Stimulated activated naive CD8-positive, alpha-beta T cell treated with anti-CD3 and anti-CD28 coated beads, Interleukin-15, Interleukin-2, amounts not matched to agents 100 ng/mL and 50 ng/mL, for 24 hours (primary cell): ENCODE results near the gene PRKCA.

ENCODE experiments used
- H3K27ac Mint-ChIP-seq: one replicate; pipeline ENCODE4 v1.8.0; 2021; ENCODE audit warnings: mild to moderate bottlenecking, mixed read lengths
- H3K27me3 Mint-ChIP-seq: one replicate; pipeline ENCODE4 v1.8.0; 2021; ENCODE audit warnings: mixed read lengths
- H3K36me3 Mint-ChIP-seq: one replicate; pipeline ENCODE4 v1.8.0; 2021; ENCODE audit warnings: low read depth, mixed read lengths
- H3K4me1 Mint-ChIP-seq: one replicate; pipeline ENCODE4 v1.8.0; 2021; ENCODE audit warnings: low read depth, mixed read lengths
- H3K4me3 Mint-ChIP-seq: one replicate; pipeline ENCODE4 v1.8.0; 2021; ENCODE audit warnings: mild to moderate bottlenecking, mixed read lengths
- H3K9me3 Mint-ChIP-seq: one replicate; pipeline ENCODE4 v1.8.0; 2021; ENCODE audit warnings: mixed read lengths

The PRKCA gene

GRCh38 chr17:66406701-66407644 lies 104.6 kb downstream of the PRKCA start:
- Mint-ChIP-seq H3K4me3 (peak overlapping the region; percentile 63), H3K27me3 (no peaks in the 10 kb centered on the region), H3K4me1 (peaks cover 75% of the 10 kb centered on the region), H3K27ac (peak overlapping the region; percentile 81), H3K9me3 (no peaks in the 10 kb centered on the region), H3K36me3 (peaks cover 18% of the 10 kb centered on the region)

- Mint-ChIP-seq H3K27me3 (no peaks in the 10 kb centered on the region), H3K27ac (peak overlapping the region; percentile 14), H3K36me3 (peaks cover 20% of the 10 kb centered on the region), H3K9me3 (no peaks in the 10 kb centered on the region), H3K4me1 (peaks cover 72% of the 10 kb centered on the region), H3K4me3 (no peak overlapping the region)
These were observed 105.5 kb downstream of the PRKCA start for GRCh38 chr17:66407864-66408263.

- Mint-ChIP-seq H3K27me3 (no peaks in the 10 kb centered on the region), H3K9me3 (no peaks in the 10 kb centered on the region), H3K4me3 (no peak overlapping the region), H3K36me3 (peaks cover 21% of the 10 kb centered on the region), H3K4me1 (peaks cover 72% of the 10 kb centered on the region), H3K27ac (no peak overlapping the region)
These were observed 109.1 kb downstream of the PRKCA start for GRCh38 chr17:66411520-66411919.

GRCh38 chr17:66412857-66413558 lies 110.6 kb downstream of the PRKCA start:
- no peaks in the 10 kb centered on the region for H3K9me3 Mint-ChIP-seq

GRCh38 chr17:66413559-66414520 lies 111.4 kb downstream of the PRKCA start:
- peak overlapping the region; percentile 22 for H3K27ac Mint-ChIP-seq
- H3K36me3 Mint-ChIP-seq: peaks cover 9% of the 10 kb centered on the region
- H3K4me1 Mint-ChIP-seq: peaks cover 59% of the 10 kb centered on the region
- H3K4me3 Mint-ChIP-seq: no peak overlapping the region
- H3K9me3 Mint-ChIP-seq: no peaks in the 10 kb centered on the region
- H3K27me3 Mint-ChIP-seq: no peaks in the 10 kb centered on the region

More at GRCh38 chr17:66412857-66413558, 110.6 kb downstream of the PRKCA start:
- H3K36me3 Mint-ChIP-seq: peaks cover 13% of the 10 kb centered on the region
- H3K27ac Mint-ChIP-seq: peak overlapping the region; percentile 33
- H3K27me3 Mint-ChIP-seq: no peaks in the 10 kb centered on the region
- H3K4me3 Mint-ChIP-seq: no peak overlapping the region
- peaks cover 63% of the 10 kb centered on the region for H3K4me1 Mint-ChIP-seq

- Mint-ChIP-seq H3K4me1 (peaks cover 61% of the 10 kb centered on the region), H3K27ac (no peak overlapping the region), H3K4me3 (no peak overlapping the region)
These were observed 112.3 kb downstream of the PRKCA start for GRCh38 chr17:66414561-66415175.

GRCh38 chr17:66415366-66416206 lies 113.2 kb downstream of the PRKCA start:
- H3K9me3 Mint-ChIP-seq: no peaks in the 10 kb centered on the region
- no peak overlapping the region for H3K4me3 Mint-ChIP-seq
- peaks cover 6% of the 10 kb centered on the region for H3K36me3 Mint-ChIP-seq
- H3K4me1 Mint-ChIP-seq: peaks cover 66% of the 10 kb centered on the region
- no peaks in the 10 kb centered on the region for H3K27me3 Mint-ChIP-seq
- peak overlapping the region; percentile 49 for H3K27ac Mint-ChIP-seq

More at GRCh38 chr17:66414561-66415175, 112.3 kb downstream of the PRKCA start:
- Mint-ChIP-seq H3K36me3 (peaks cover 6% of the 10 kb centered on the region), H3K9me3 (no peaks in the 10 kb centered on the region), H3K27me3 (no peaks in the 10 kb centered on the region)

GRCh38 chr17:66416207-66416940 lies 114.0 kb downstream of the PRKCA start:
- Mint-ChIP-seq H3K27ac (no peak overlapping the region), H3K27me3 (no peaks in the 10 kb centered on the region), H3K4me3 (no peak overlapping the region), H3K4me1 (peaks cover 66% of the 10 kb centered on the region), H3K9me3 (no peaks in the 10 kb centered on the region), H3K36me3 (peaks cover 6% of the 10 kb centered on the region)

GRCh38 chr17:66417300-66417719 lies 114.9 kb downstream of the PRKCA start:
- H3K4me3 Mint-ChIP-seq: no peak overlapping the region
- H3K36me3 Mint-ChIP-seq: peaks cover 6% of the 10 kb centered on the region
- H3K4me1 Mint-ChIP-seq: peaks cover 70% of the 10 kb centered on the region
- no peaks in the 10 kb centered on the region for H3K9me3 Mint-ChIP-seq
- peak overlapping the region; percentile 42 for H3K27ac Mint-ChIP-seq
- no peaks in the 10 kb centered on the region for H3K27me3 Mint-ChIP-seq

DNA sequence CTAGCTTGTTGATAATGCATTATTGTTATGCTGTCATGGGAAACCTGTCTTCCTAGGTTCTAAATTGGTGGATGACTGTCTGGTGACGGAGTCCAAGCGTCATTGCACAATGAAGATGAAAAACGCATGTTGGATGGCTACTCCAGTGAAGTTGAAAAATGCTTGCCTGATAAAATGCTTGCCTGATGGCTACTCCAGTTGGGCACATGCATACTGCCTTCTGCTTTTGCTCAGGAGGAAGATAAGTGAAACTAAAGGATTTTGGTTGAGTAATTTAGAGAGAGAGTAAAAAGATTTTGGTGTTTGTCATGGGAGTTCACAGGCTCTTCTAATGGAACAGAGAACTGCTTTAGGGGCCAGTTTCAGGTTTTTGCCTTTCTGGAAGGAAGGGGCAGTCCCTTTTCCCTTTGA lies 118.6 kb downstream of the PRKCA start:
- H3K27ac Mint-ChIP-seq: peak overlapping the region; percentile 53
- peaks cover 17% of the 10 kb centered on the region for H3K36me3 Mint-ChIP-seq
- no peak overlapping the region for H3K4me3 Mint-ChIP-seq

DNA sequence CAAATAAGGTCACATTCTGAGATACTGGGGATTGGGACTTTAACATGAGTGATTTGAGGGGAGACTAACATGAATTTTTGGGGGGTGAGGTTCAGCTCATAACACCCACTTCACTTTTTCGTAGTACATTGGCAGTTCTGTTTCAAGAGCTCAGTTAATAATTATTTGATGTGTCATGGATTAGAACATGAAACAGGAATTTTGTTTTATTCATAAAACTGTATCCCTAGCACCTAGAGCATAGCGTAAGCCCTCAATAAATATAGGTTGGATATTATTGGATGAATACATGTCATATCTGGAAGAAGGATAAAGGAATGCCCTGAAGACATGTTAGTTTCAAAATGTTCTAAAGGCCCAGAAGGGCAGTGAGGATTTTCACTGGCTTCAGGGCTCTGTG lies 119.8 kb downstream of the PRKCA start:
- H3K27ac Mint-ChIP-seq: peak overlapping the region; percentile 77
- H3K36me3 Mint-ChIP-seq: peaks cover 21% of the 10 kb centered on the region
- H3K9me3 Mint-ChIP-seq: no peaks in the 10 kb centered on the region
- H3K27me3 Mint-ChIP-seq: no peaks in the 10 kb centered on the region
- no peak overlapping the region for H3K4me3 Mint-ChIP-seq
- H3K4me1 Mint-ChIP-seq: peaks cover 72% of the 10 kb centered on the region

More for the DNA sequence above, 118.6 kb downstream of the PRKCA start:
- Mint-ChIP-seq H3K4me1 (peaks cover 73% of the 10 kb centered on the region), H3K9me3 (no peaks in the 10 kb centered on the region), H3K27me3 (no peaks in the 10 kb centered on the region)

DNA sequence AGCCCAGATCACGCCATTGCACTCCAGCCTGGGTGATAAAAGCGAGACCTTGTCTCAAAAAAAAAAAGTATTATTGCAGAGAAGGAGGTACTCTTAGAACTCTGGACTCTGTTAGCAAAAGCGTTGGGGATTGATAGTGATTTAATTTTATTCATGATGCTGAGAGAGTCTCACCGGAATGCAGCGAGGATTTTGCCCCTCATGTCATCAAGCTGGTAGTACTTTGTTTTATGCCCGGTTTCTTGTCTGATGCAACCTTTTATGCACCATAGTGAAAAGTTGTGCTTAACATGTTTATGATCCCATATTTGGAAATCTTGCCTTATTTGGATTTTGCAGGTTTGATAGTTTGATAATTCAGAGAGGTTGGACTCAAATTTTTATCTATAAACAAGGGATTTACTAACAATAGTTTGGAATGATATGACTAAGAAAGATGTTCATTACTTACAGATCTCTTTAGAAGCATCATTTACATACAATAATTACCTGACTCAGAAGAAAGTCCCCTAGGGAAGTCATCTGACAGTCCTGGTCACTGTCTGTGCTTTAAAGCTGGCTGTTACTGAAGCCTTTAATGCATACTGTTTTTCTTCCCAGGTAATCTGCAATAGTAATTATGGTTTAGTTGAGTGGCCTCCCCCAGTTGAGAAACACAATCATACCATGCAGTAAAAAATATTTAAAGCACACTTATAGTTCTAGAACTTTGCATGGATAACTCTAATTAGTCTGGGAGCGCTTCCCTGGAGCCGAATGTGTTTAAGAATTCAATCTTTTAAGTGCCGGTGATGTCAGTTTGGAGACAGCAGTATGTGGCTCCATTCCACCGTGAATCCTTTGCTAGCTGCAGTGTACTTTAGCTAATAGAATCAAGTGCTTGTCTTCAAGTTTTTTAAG lies 120.9 kb downstream of the PRKCA start:
- Mint-ChIP-seq H3K27ac (peak overlapping the region; percentile 7), H3K9me3 (no peaks in the 10 kb centered on the region), H3K36me3 (peaks cover 25% of the 10 kb centered on the region), H3K27me3 (no peaks in the 10 kb centered on the region), H3K4me3 (no peak overlapping the region), H3K4me1 (peaks cover 83% of the 10 kb centered on the region)
